ENCODE measurements around the gene PFDN1. TPM values are rescaled to one million over a fixed set of nuclear protein-coding genes. Genes with fewer than 3 reads are reported as not detected.

Gene PFDN1
- total RNA-seq, 1 donor = 68.2 TPM

DNA sequence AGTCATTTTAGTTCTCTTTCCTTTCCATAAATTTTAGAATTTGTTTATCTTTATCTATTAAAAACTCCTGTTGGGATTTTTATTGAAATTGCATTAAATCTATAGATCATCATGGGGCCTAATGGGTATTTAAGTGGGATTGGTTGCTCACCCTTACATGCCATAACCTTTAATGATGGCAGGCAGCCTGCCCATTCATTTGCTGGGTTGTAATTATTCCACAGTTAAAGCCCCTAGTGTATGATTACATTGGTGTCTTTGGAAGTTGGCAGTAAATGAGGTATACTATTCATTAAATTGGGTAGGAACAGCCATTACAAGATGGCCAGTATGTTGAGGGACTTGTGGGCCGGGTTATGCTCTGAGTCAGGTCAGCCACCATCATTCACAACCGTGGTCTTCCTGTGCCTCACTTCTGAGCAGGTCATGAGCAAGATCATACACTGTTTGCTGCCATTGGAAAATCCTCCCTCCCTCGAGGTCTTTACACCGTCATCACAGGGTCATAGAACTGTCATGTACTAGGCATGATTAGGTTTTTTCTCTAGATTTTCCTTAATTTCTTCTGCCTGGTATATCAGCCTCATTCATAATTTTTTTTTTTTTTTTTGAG lies 68.4 kb downstream of the PFDN1 start:
- Histone ChIP-seq H3K27me3 (ENCODE audit: insufficient read depth, low read length) (no peaks in the 10 kb centered on the region), H3K9me3 (ENCODE audit: low read depth, low read length) (no peaks in the 10 kb centered on the region), H3K4me1 (ENCODE audit: insufficient read depth, low read length) (peaks cover 35% of the 10 kb centered on the region), H3K4me3 (ENCODE audit: low read length) (no peak overlapping the region)

DNA sequence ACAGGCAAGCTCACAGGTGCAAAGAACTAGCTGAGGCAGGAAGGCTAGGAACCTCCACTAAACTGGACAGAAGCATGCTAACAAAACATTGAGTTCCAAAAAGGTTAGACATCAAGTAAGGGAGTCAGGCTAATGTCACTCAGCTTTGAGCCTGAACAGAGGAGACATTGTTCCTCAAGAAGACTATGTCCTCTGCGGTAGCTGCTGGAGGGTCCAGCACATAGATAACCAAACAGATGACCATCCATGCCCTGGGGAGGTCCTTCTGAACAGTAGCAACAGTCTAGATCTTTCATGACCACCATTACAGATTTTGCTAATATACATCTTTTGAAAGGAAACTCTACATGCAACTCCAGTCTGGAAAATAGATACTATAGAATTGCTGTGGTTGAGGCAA lies 70.2 kb downstream of the PFDN1 start:
- Histone ChIP-seq H3K9me3 (ENCODE audit: low read depth, low read length) (no peaks in the 10 kb centered on the region), H3K27me3 (ENCODE audit: insufficient read depth, low read length) (no peaks in the 10 kb centered on the region), H3K4me1 (ENCODE audit: insufficient read depth, low read length) (peaks cover 28% of the 10 kb centered on the region), H3K4me3 (ENCODE audit: low read length) (no peak overlapping the region)

DNA sequence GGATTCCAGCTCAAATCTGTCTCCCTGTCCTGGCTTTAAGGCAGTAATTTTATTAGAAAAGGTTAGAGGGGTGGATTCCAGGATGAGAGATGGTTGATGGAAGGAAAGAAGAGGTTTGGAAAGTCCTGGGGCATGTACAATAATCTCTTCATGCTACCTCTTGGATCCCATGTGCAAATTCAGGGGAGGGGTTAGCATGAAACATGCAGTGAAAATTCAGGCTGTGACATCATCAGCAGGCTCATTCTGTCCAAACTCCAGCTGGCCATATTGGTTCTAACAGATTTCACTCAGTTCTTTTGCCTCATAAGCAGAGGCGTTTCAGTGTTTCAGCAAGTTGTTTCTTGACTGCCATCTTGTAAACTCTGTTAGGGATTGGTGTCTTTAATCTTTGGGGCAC lies 72.5 kb downstream of the PFDN1 start:
- Histone ChIP-seq H3K9me3 (ENCODE audit: low read depth, low read length) (no peaks in the 10 kb centered on the region), H3K27me3 (ENCODE audit: insufficient read depth, low read length) (no peaks in the 10 kb centered on the region), H3K4me1 (ENCODE audit: insufficient read depth, low read length) (peaks cover 4% of the 10 kb centered on the region)

DNA sequence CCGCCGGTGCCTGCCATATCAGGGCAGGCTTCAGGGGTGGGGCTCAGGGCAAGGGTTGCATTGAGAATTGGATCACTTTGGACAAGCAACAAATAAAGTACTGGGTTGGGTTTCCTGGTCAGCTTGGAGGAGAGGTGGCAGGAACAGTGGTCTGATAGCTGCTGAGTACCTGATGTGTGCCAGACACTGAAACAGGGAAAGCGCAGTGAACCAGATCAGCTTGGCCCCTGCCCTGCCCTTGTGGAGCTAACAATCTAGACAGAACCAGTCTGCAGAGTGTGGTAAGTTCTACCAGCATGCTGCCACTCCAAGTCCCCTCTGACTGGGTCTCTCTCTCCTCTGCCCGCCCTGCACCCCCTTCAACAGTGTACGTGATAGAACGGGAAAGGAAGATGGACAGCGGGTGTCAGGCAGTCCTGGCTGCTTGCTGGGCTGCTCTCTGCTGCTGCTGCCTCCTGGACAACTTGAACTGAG lies 74.5 kb downstream of the PFDN1 start:
- Histone ChIP-seq H3K9me3 (ENCODE audit: low read depth, low read length) (no peaks in the 10 kb centered on the region), H3K4me1 (ENCODE audit: insufficient read depth, low read length) (no peaks in the 10 kb centered on the region)

More for the DNA sequence above, 72.5 kb downstream of the PFDN1 start:
- no peak overlapping the region for H3K4me3 ChIP-seq (ENCODE audit: low read length)

DNA sequence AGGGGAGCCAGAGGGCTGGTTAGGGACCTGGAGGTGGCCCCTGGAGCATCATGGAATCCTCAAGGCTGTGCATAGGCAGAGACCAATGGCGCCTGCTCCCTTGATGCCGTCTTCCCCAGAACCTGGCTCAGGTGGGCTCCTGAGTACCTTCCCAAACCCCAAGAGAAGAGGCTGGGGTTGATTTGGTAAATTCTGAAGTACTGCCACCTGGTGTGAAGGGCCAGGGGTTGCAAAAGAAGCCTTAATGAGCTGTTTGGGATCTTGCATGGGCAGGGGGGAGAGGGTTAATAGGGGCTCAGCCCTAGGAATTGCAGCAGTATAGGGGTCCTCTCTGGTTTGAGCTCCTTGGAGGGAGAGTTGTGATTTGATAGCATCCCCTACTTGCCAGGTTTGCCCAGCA lies 75.9 kb downstream of the PFDN1 start:
- Histone ChIP-seq H3K4me1 (ENCODE audit: insufficient read depth, low read length) (peaks cover 5% of the 10 kb centered on the region), H3K27me3 (ENCODE audit: insufficient read depth, low read length) (no peaks in the 10 kb centered on the region), H3K9me3 (ENCODE audit: low read depth, low read length) (no peaks in the 10 kb centered on the region), H3K4me3 (ENCODE audit: low read length) (no peak overlapping the region)

More for the DNA sequence above, 74.5 kb downstream of the PFDN1 start:
- H3K27me3 ChIP-seq (ENCODE audit: insufficient read depth, low read length) = no peaks in the 10 kb centered on the region
- H3K4me3 ChIP-seq (ENCODE audit: low read length) = no peak overlapping the region

DNA sequence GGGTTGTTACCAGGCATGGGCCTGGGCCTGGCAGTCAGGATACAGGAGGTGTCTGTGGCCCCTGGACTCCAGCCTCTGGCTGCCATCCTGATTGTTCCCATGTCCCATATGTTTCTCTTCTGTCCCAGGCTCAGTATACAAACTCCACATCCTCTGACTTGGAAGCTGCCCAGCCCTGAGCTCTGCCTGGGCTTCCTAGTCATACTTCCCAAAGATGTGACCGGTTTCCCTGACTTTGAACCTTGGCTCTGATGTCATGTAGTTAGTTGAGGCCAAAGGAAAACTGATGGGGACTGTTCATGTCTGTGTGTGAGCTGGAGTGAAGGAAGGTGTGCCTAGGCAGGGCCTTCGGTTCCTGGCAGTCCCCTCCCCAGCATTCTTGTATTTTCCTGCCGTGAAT lies 77.5 kb downstream of the PFDN1 start:
- Histone ChIP-seq H3K4me3 (ENCODE audit: low read length) (no peak overlapping the region), H3K9me3 (ENCODE audit: low read depth, low read length) (no peaks in the 10 kb centered on the region), H3K27me3 (ENCODE audit: insufficient read depth, low read length) (no peaks in the 10 kb centered on the region), H3K4me1 (ENCODE audit: insufficient read depth, low read length) (peaks cover 22% of the 10 kb centered on the region)

DNA sequence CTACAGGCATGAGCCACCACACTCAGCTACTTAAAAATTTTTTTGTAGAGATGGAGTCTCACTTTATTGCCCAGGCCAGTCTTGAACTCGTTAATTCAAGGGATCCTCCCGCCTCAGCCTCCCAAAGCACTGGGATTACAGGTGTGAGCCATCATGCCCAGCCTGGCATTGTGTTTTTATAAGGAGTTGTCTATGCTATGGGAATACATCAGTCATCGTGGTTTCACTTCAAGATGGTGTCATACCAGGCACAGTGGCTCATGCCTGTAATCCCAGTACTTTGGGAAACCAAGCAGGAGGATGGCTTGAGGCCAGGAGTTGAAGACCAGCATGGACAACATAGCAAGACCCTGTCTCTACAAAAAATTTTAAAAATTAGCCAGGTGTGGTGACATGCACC lies 78.2 kb downstream of the PFDN1 start:
- no peak overlapping the region for H3K4me3 ChIP-seq (ENCODE audit: low read length)
- H3K27me3 ChIP-seq (ENCODE audit: insufficient read depth, low read length) = no peaks in the 10 kb centered on the region
- no peaks in the 10 kb centered on the region for H3K9me3 ChIP-seq (ENCODE audit: low read depth, low read length)
- peaks cover 28% of the 10 kb centered on the region for H3K4me1 ChIP-seq (ENCODE audit: insufficient read depth, low read length)

DNA sequence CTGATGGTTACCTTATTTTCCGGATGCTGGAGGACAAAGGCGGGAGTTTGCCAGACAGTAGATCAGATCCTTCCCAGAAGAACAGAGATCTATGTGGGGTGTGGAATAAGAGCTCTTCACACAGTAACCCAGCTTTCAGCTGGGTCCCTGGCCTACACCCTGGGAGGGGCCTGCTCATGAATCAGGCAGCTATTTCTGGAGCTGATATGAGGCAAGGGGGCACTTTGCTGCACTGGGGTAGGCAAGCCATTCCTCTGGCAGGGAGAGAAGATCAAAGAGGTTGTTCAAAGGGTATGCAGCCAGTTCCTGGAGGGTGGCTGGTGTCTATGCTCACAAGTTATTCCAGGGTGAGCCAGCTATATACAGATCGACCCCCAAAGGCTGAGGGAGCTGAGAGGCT lies 79.3 kb downstream of the PFDN1 start:
- no peak overlapping the region for H3K4me3 ChIP-seq (ENCODE audit: low read length)
- no peaks in the 10 kb centered on the region for H3K27me3 ChIP-seq (ENCODE audit: insufficient read depth, low read length)
- H3K4me1 ChIP-seq (ENCODE audit: insufficient read depth, low read length) = peaks cover 31% of the 10 kb centered on the region
- no peaks in the 10 kb centered on the region for H3K9me3 ChIP-seq (ENCODE audit: low read depth, low read length)

DNA sequence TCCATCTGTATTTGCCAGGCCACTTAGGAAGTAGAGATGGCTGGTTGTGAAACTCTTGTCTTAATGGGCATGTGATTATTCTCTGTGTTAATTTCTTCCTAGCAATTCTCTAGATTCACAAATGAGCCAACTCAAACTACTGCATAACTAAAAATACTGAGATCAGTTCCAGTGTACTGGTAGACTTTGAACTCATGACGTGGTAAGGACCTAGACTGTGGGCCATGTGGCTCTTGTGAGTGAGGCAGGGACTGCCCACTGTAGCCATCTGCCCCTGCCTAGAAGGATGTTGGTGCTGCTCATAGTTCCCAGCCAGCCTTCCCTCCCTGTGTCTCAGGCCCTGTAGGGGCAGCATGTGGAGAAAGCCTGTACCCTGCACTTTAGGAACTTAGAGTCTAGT lies 80.5 kb downstream of the PFDN1 start:
- H3K4me3 ChIP-seq (ENCODE audit: low read length) = no peak overlapping the region
- no peaks in the 10 kb centered on the region for H3K9me3 ChIP-seq (ENCODE audit: low read depth, low read length)
- no peaks in the 10 kb centered on the region for H3K27me3 ChIP-seq (ENCODE audit: insufficient read depth, low read length)
- peaks cover 31% of the 10 kb centered on the region for H3K4me1 ChIP-seq (ENCODE audit: insufficient read depth, low read length)

DNA sequence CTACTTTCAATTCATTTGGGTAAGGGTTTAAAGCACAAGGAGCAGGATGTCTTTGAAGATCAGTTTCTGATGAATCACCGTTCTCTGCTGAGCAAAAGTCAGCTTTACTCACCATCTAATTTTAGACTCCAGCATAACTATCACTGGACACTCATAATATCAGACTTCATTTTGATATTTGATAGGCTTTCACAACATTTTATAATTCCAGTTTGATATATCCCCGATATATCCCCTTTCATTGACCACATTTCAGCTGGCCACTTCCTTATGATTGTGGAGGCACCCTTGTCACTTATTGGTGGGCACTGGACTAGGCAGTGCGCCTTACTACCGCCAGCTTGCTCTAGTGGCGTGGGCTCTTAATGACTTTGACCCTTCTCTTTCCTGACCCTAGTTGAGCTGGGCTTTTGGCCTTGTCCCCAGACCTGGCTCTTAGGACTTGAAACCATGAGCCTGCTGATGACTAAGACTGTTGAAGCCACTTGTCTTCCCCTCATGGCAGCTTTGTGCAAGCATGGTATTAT lies 81.1 kb downstream of the PFDN1 start:
- peaks cover 33% of the 10 kb centered on the region for H3K4me1 ChIP-seq (ENCODE audit: insufficient read depth, low read length)
- H3K9me3 ChIP-seq (ENCODE audit: low read depth, low read length) = no peaks in the 10 kb centered on the region
- H3K27me3 ChIP-seq (ENCODE audit: insufficient read depth, low read length) = no peaks in the 10 kb centered on the region

DNA sequence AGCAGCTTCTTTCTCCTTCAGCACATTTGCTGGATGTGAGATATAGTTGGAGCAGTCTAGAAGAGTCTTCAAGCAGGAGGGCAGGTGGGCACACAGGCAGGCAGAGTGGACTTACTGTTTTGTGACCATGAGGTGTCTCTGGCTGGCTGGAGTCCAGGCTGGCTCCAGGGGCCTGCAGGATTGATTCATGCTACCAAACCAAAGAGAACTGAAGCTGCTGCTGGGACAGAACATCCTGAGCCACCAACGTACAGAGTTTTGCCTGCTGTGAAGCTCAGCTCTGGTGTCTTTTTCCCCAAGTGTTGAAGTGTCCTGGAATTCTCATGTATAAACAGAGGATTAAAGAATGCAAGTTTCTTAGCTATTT lies 82.2 kb downstream of the PFDN1 start:
- Histone ChIP-seq H3K9me3 (ENCODE audit: low read depth, low read length) (no peaks in the 10 kb centered on the region), H3K4me1 (ENCODE audit: insufficient read depth, low read length) (peaks cover 41% of the 10 kb centered on the region), H3K27me3 (ENCODE audit: insufficient read depth, low read length) (no peaks in the 10 kb centered on the region), H3K4me3 (ENCODE audit: low read length) (no peak overlapping the region)

More for the DNA sequence above, 81.1 kb downstream of the PFDN1 start:
- H3K4me3 ChIP-seq (ENCODE audit: low read length) = no peak overlapping the region

DNA sequence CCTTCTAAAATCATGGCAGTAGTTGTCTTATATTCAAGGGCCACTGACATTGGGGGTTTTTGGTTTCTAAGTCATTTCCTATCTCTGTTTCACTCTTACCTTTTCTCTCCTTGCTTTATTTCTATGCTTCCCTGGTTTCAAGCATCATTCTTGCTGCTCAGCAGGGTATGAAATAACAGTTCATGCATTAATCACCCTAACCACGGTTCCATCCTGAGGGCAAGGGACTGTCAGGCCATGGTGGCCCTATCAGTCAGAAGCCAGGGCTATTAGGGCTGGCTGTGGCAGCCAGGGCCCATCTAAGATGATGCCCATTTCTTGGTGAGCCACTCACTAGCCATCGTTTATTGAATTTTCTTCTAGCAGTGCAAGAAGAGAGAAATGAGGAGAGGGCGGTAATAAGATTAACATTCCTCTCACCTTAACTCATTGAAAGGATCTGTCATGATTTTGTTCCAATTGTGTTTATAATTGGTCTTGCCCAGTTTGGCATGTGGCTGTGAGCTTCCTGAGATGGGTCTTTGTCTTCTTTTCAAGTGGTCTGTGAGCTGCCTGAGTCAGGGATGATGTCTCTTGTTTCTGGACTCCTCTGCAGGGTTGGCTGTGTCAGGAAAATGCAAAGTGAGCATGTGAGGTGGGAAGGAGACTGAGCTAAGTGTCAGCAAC lies 82.7 kb downstream of the PFDN1 start:
- Histone ChIP-seq H3K9me3 (ENCODE audit: low read depth, low read length) (no peaks in the 10 kb centered on the region), H3K4me1 (ENCODE audit: insufficient read depth, low read length) (peaks cover 45% of the 10 kb centered on the region), H3K27me3 (ENCODE audit: insufficient read depth, low read length) (no peaks in the 10 kb centered on the region), H3K4me3 (ENCODE audit: low read length) (no peak overlapping the region)

DNA sequence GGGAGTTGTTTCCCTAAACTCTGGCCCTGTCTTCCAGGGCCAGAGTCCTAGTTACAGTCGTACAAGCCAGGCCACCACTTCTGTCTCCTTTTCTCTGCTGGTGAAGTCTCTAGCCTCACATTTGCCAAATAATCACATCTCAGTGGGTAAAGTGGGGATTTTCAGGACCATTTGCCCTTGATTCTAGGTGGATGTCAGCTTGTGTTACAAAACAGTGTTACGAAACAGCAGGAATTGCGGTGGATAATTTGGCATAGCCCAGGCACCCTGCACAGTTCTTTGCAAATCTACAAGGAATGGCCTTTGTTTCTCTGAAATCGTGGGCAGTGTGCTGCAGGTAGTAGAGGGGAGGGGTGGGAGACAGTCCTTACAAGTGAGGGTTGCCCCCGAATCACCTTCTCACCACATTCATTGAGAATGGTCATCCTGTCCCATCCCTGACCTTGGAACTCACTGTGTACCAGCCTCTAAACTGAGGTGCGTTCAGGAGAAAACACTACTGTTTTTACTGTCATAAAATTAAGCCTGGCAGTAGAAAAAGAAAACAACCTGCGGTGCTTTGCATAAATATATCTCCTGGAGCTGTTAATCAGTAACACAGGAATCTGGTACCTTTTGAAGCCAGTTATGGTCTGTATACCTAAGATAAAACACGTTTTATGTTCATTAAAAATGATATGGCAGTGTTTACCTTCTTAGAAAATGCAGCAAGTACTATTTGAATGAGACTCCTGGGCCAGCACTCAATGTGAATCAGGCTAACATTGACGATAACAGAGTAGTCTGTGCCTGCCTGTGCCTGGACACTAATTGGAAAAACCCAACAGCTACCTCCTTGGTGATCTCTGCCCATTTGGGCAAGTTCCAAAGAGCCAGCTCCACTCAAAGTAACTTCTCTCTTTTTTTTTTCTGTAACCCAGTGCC lies 83.6 kb downstream of the PFDN1 start:
- Histone ChIP-seq H3K4me3 (ENCODE audit: low read length) (no peak overlapping the region), H3K27me3 (ENCODE audit: insufficient read depth, low read length) (no peaks in the 10 kb centered on the region), H3K9me3 (ENCODE audit: low read depth, low read length) (no peaks in the 10 kb centered on the region), H3K4me1 (ENCODE audit: insufficient read depth, low read length) (peaks cover 53% of the 10 kb centered on the region)

DNA sequence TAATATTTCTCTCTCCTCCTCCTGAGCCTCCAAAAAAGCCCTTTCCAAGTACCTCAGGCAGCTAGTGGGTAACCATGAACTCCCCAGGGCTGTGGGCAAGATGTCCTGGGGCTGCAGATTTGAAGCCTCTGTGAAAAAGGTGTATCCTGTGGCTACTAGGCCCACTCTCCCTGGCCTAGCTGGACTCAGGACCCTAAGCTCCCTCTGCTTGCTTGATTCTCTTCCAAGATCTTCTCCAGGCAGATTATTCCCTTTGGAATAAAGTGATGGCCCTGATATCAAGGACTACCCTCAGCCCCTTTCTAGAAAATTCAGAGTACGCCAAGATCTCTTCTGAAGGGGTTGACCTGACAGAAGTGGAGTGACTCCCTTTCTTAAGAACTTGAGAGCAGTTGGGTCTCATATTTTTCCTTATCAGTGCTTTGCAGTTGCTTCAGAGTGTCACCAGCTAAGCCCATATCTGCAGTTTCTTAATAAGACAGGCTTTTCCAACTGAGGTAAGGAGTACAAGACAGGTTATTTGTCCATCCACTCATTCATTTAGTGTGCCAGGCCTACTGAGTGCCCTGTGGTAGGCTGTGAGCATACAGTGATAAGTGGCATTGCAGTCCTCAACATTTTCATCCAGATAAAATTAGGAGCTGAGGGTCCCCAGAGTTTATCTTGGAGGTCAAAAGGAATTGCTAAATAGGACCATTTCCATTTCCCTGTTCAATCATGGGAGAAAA lies 85.4 kb downstream of the PFDN1 start:
- Histone ChIP-seq H3K27me3 (ENCODE audit: insufficient read depth, low read length) (no peaks in the 10 kb centered on the region), H3K4me3 (ENCODE audit: low read length) (no peak overlapping the region), H3K9me3 (ENCODE audit: low read depth, low read length) (no peaks in the 10 kb centered on the region), H3K4me1 (ENCODE audit: insufficient read depth, low read length) (peaks cover 56% of the 10 kb centered on the region)

Data from mononuclear cell (primary cell).